ENCODE results near the gene WWTR1. TPM values are rescaled to one million over a fixed set of nuclear protein-coding genes. Genes with fewer than 3 reads are reported as not detected.

WWTR1 gene
- total RNA-seq, 2 experiments from 2014 or later = 0.31 to 0.53 TPM

DNA sequence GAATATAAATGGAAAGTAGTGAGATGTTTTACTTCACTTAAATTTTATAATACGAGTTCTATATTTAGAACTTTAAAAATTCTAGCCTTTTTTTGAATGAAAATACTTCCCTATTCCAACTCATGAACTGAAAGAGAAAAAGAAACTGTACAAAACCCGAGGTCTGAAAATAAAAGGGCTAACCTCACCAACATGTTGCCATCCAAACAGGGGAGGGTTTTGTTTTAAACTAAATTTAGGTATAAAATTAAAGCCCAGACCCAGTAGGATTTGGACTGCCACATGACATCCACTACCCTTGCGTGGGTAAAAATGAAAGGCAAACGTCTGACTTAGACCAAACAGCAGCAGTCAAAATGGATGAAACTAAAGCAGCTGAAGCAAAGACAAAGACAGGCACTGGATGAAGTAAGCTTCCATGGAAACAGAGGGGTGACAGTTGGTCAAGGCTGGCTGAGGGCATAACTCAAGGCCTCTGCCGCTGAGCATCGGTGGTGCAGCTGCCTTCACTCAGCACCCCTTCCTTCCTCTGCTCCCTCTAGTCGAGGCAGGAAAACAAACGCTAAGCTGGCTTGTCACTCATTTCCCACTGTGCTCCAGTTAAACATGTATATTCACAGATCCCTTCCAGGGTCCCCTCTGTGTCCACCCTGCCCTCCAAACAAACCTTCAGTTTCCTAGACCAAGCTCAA, 125.2 kb downstream of the WWTR1 start:
- POLR2A ChIA-PET = no interaction called here

GRCh38 chr3:149529099-149529498, 128.7 kb downstream of the WWTR1 start:
- POLR2A ChIA-PET = no interaction called here
- no peak for DNase-seq
- Mint-ChIP-seq H3K4me3 (no peak overlapping the region), H3K27me3 (ENCODE audit: low read depth) (peaks cover 6% of the 10 kb centered on the region), H3K4me1 (ENCODE audit: low read depth) (peaks cover 7% of the 10 kb centered on the region), H3K27ac (no peak overlapping the region), H3K36me3 (ENCODE audit: low read depth) (no peaks in the 10 kb centered on the region), H3K9me3 (ENCODE audit: insufficient read depth) (no peaks in the 10 kb centered on the region)
- CTCF ChIA-PET = interaction anchor here (0.6 to 1.2 kb wide), 2 partner anchors 13 to 188 kb away, joined by 3 read pairs; no protein-coding TSS in a partner anchor
- no peak for ATAC-seq

More for the DNA sequence above, 125.2 kb downstream of the WWTR1 start:
- no peak for ATAC-seq
- H3K9me3 Mint-ChIP-seq (ENCODE audit: insufficient read depth) = no peaks in the 10 kb centered on the region
- CTCF ChIA-PET = interaction anchor here (0.9 to 1.4 kb wide), 4 partner anchors 36 to 276 kb away, joined by 3 to 5 read pairs (median 4); no protein-coding TSS in a partner anchor
- H3K4me3 Mint-ChIP-seq = no peak overlapping the region
- H3K27ac Mint-ChIP-seq = no peak overlapping the region
- H3K36me3 Mint-ChIP-seq (ENCODE audit: low read depth) = no peaks in the 10 kb centered on the region
- H3K4me1 Mint-ChIP-seq (ENCODE audit: low read depth) = peaks cover 7% of the 10 kb centered on the region
- H3K27me3 Mint-ChIP-seq (ENCODE audit: low read depth) = peaks cover 4% of the 10 kb centered on the region
- DNase-seq = no peak

- ATAC-seq = no peak
- Mint-ChIP-seq H3K9me3 (ENCODE audit: insufficient read depth) (no peaks in the 10 kb centered on the region), H3K4me1 (ENCODE audit: low read depth) (peaks cover 7% of the 10 kb centered on the region), H3K36me3 (ENCODE audit: low read depth) (no peaks in the 10 kb centered on the region), H3K4me3 (no peak overlapping the region), H3K27me3 (ENCODE audit: low read depth) (peaks cover 11% of the 10 kb centered on the region), H3K27ac (no peak overlapping the region)
- ChIA-PET POLR2A (no interaction called here), CTCF (interaction anchor here (1.2 kb wide), 2 partner anchors 131 to 189 kb away, joined by 3 to 4 read pairs; no protein-coding TSS in a partner anchor)
- no peak for DNase-seq
Measured at GRCh38 chr3:149528340-149528650, 129.5 kb downstream of the WWTR1 start.

DNA sequence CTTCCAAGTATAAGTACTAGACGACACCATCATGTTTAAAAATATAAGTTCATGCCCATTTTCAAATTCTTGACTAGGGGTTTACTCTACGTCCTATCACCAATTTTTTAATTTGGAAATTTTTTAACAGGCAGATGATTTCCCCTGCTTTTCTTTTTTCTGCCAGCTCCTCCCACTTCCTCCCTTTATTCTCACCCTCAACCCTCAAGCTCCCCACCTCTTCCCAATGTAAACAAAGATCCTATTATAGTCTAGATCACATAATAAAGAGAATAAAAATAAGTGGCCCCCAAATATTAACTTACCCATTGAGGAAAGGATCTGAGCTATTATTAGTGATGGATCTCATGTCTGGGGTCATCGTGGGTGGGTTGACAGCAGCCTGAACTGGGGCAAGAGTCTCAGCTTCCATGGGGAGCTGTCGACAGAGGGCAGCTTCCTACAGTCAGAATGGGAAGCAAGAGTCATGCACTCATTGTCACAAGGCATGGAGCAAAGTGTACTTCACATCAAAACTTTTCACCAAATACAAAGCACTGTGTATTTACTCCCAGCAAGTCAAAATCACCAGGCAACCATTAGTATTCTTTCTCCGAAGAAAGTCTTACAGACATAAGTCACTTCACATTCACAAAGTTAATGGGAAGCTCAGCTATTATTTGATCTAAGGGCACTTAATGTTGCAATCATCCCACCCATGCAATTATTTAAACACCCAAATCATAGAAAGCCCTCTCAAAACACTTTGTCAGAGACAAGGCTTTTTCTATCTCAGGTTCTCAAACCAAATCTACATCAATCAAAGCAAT, 130.1 kb downstream of the WWTR1 start:
- no peaks in the 10 kb centered on the region for H3K9me3 Mint-ChIP-seq (ENCODE audit: insufficient read depth)
- H3K36me3 Mint-ChIP-seq (ENCODE audit: low read depth) = no peaks in the 10 kb centered on the region
- ChIA-PET CTCF (interaction anchor here (1.2 kb wide), 2 partner anchors 131 to 190 kb away, joined by 3 to 4 read pairs; no protein-coding TSS in a partner anchor), POLR2A (no interaction called here)
- H3K4me3 Mint-ChIP-seq = no peak overlapping the region
- no peak for DNase-seq
- peaks cover 8% of the 10 kb centered on the region for H3K27me3 Mint-ChIP-seq (ENCODE audit: low read depth)
- no peak overlapping the region for H3K27ac Mint-ChIP-seq
- ATAC-seq = no peak
- peaks cover 4% of the 10 kb centered on the region for H3K4me1 Mint-ChIP-seq (ENCODE audit: low read depth)

- POLR2A ChIA-PET = no interaction called here
- ATAC-seq (no peak), DNase-seq (no peak)
- Mint-ChIP-seq H3K4me1 (ENCODE audit: low read depth) (no peaks in the 10 kb centered on the region), H3K27ac (no peak overlapping the region), H3K9me3 (ENCODE audit: insufficient read depth) (no peaks in the 10 kb centered on the region), H3K4me3 (no peak overlapping the region), H3K36me3 (ENCODE audit: low read depth) (no peaks in the 10 kb centered on the region), H3K27me3 (ENCODE audit: low read depth) (peaks cover 9% of the 10 kb centered on the region)
- CTCF ChIA-PET = no interaction called here
Measured at GRCh38 chr3:149523512-149524299, 134.1 kb downstream of the WWTR1 start.

DNA sequence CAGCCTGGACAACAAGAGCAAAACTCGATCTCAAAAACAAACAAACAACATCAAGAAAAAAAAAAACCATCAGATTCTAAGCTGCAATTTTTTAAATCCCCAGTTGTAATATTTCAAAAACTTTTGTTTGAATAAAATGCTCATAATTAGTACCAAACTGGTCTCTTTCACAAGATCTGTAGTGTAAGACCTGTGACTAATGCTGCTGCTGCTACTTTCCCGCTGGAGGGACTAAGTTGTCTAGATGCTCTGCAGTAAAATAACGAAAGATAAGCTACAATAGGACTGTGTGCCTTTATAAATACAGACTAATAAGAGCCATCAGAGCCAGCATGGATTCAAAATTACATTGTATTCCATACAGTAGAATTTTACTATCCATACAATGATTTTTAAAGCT, 137.9 kb downstream of the WWTR1 start:
- Mint-ChIP-seq H3K36me3 (ENCODE audit: low read depth) (no peaks in the 10 kb centered on the region), H3K4me1 (ENCODE audit: low read depth) (no peaks in the 10 kb centered on the region), H3K27ac (no peak overlapping the region), H3K9me3 (ENCODE audit: insufficient read depth) (no peaks in the 10 kb centered on the region), H3K4me3 (no peak overlapping the region), H3K27me3 (ENCODE audit: low read depth) (peaks cover 10% of the 10 kb centered on the region)
- DNase-seq (no peak), ATAC-seq (no peak)
- ChIA-PET POLR2A (no interaction called here), CTCF (interaction anchor here (0.6 to 1.2 kb wide), 2 partner anchors 244 to 877 kb away, joined by 4 read pairs; no protein-coding TSS in a partner anchor)

DNA sequence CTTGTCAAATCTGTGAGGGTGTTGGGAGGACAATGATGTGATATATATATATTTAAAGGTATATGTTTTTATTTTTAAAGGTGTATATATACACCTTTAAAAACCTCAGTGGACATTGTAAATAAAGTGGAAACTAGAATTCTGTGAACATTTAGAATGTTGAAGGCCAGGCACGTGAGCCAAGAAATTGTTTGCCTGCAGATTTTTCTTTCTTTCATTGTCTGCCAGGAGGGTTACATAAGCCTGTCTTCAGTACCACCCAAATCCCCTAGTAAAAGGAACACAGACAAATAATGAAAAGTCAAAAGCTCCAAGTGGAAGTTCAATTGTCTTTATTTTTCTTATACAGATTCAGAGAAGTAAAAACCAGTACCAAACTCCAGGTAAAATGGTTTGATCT, 140.9 kb downstream of the WWTR1 start:
- ATAC-seq = no peak
- no peaks in the 10 kb centered on the region for H3K4me1 Mint-ChIP-seq (ENCODE audit: low read depth)
- H3K27me3 Mint-ChIP-seq (ENCODE audit: low read depth) = peaks cover 10% of the 10 kb centered on the region
- H3K4me3 Mint-ChIP-seq = no peak overlapping the region
- no peak for DNase-seq
- ChIA-PET POLR2A (no interaction called here), CTCF (no interaction called here)
- H3K36me3 Mint-ChIP-seq (ENCODE audit: low read depth) = no peaks in the 10 kb centered on the region
- H3K9me3 Mint-ChIP-seq (ENCODE audit: insufficient read depth) = no peaks in the 10 kb centered on the region
- H3K27ac Mint-ChIP-seq = no peak overlapping the region

- Mint-ChIP-seq H3K27ac (no peak overlapping the region), H3K27me3 (ENCODE audit: low read depth) (peaks cover 13% of the 10 kb centered on the region), H3K36me3 (ENCODE audit: low read depth) (no peaks in the 10 kb centered on the region), H3K4me3 (no peak overlapping the region), H3K9me3 (ENCODE audit: insufficient read depth) (no peaks in the 10 kb centered on the region), H3K4me1 (ENCODE audit: low read depth) (no peaks in the 10 kb centered on the region)
- CTCF ChIA-PET = interaction anchor here (0.6 to 1.5 kb wide), 2 partner anchors 14 to 256 kb away, joined by 3 to 6 read pairs; no protein-coding TSS in a partner anchor
- DNase-seq (no peak), ATAC-seq (no peak)
- POLR2A ChIA-PET = no interaction called here
Measured at GRCh38 chr3:149515249-149515648, 142.6 kb downstream of the WWTR1 start.

DNA sequence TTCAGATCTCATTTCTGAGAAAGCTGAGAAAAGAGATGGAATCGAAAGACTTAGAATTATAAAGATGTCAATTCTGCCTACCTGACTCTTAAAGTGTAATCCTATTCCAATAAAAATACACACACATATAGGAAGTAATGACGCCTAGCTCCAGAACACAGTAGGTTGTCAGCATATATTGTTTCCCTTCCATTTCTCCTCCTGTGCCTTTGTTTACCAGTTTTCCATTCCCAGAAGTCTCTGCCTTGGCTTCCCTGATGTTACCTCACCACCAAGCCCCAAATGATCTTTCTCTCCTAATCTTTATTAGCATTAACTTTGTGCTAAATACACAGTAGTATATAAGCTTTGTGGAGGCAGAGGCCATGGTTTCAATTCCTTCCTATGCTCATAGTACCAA, 143.4 kb downstream of the WWTR1 start:
- Mint-ChIP-seq H3K27ac (no peak overlapping the region), H3K27me3 (ENCODE audit: low read depth) (peaks cover 13% of the 10 kb centered on the region), H3K36me3 (ENCODE audit: low read depth) (no peaks in the 10 kb centered on the region), H3K4me3 (no peak overlapping the region), H3K9me3 (ENCODE audit: insufficient read depth) (no peaks in the 10 kb centered on the region), H3K4me1 (ENCODE audit: low read depth) (no peaks in the 10 kb centered on the region)
- DNase-seq (no peak), ATAC-seq (no peak)
- ChIA-PET POLR2A (interaction anchor here (1.5 kb wide), 1 partner anchor 238 kb away, joined by 3 read pairs; no protein-coding TSS in a partner anchor), CTCF (interaction anchor here (1.5 kb wide), 1 partner anchor 257 kb away, joined by 6 read pairs; no protein-coding TSS in a partner anchor)

DNA sequence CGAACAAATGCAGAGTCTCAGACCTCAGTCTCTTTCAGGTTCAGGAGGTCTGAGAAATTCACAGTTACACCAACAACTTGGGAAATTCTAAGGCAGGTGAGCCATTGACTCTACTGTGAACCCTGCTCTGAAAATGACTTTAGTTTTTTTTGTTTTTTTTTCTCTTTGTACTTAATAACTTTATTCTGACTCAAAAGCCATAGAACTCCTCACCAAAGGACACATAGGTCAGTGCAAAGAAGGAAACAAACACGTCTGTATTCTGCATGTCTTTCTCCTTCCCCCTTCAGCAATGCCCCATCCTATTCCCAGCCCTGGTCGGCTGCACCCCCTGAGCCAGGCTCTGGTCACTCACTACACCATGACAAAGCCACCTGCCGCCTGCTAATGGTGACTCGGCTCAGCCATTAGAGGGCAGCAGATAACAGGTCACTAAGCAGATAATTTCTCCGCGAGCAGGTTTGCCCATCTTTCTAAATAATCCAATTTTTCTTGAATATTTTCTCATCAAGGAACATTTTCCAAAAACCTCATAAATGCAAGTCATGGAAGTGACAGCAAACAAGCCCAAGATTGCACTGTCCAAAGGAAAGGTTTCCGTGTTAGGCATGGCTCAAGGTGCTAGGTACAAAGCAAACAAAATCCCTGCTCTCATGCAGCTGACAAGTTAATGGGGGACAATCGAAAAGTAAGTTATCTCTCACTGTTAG, 145.6 kb downstream of the WWTR1 start:
- H3K27me3 Mint-ChIP-seq (ENCODE audit: low read depth) = peaks cover 15% of the 10 kb centered on the region
- peaks cover 9% of the 10 kb centered on the region for H3K4me1 Mint-ChIP-seq (ENCODE audit: low read depth)
- no peak overlapping the region for H3K4me3 Mint-ChIP-seq
- POLR2A ChIA-PET = no interaction called here
- no peaks in the 10 kb centered on the region for H3K36me3 Mint-ChIP-seq (ENCODE audit: low read depth)
- DNase-seq (peak; percentile 39), ATAC-seq (peak; percentile 72)
- CTCF ChIA-PET = interaction anchor here (0.9 to 2.1 kb wide), 8 partner anchors 14 to 297 kb away, joined by 3 to 7 read pairs (median 4); partner anchors contain the start of gene TM4SF4
- H3K9me3 Mint-ChIP-seq (ENCODE audit: insufficient read depth) = no peaks in the 10 kb centered on the region
- no peak overlapping the region for H3K27ac Mint-ChIP-seq

- CTCF ChIA-PET = interaction anchor here (1.1 to 2.1 kb wide), 3 partner anchors 206 to 298 kb away, joined by 3 to 5 read pairs (median 4); no protein-coding TSS in a partner anchor
- no peaks in the 10 kb centered on the region for H3K36me3 Mint-ChIP-seq (ENCODE audit: low read depth)
- POLR2A ChIA-PET = interaction anchor here (0.6 kb wide), 1 partner anchor 10 kb away, joined by 3 read pairs; no protein-coding TSS in a partner anchor
- DNase-seq (no peak), ATAC-seq (no peak)
- H3K27ac Mint-ChIP-seq = no peak overlapping the region
- H3K4me1 Mint-ChIP-seq (ENCODE audit: low read depth) = peaks cover 9% of the 10 kb centered on the region
- peaks cover 21% of the 10 kb centered on the region for H3K27me3 Mint-ChIP-seq (ENCODE audit: low read depth)
- no peak overlapping the region for H3K4me3 Mint-ChIP-seq
- no peaks in the 10 kb centered on the region for H3K9me3 Mint-ChIP-seq (ENCODE audit: insufficient read depth)
Measured at GRCh38 chr3:149511040-149511626, 146.7 kb downstream of the WWTR1 start.
